Ovary (tissue), 3 donors: Measurements from ENCODE around the gene HDGFL2.
"Not testable (repeated sequence)": the region's sequence is repeated elsewhere in the genome, so short reads cannot be mapped to it uniquely, and the experiment has no call there.

ENCODE experiments used
- EP300 ChIP-seq: sonication (generic); formaldehyde crosslinking; IDR thresholded peaks from one replicate; pipeline ENCODE4 v1.6.1; 2017; ENCODE audit warnings: antibody characterized with exemption
- POLR2A ChIP-seq: fragments of 450-650 bp; IDR thresholded peaks from one replicate; pipeline ENCODE4 v1.6.1; 2017; ENCODE audit warnings: antibody characterized with exemption, mild to moderate bottlenecking, moderate library complexity
- TF ChIP-seq, protein P1 (sequence below), 3 donors: fragments of 450-650 bp in 2 of 3; fragments of 200-600 bp in 1 of 3; IDR thresholded peaks; one replicate each; pipeline versions ENCODE4 v1.5.1 to v1.8.0; 2016 to 2022; ENCODE audit warnings: antibody characterized with exemption in 3 of 3, mild to moderate bottlenecking in 1 of 3
- donor health status: DM: no; HTN: no; CAD: no.

DNA sequence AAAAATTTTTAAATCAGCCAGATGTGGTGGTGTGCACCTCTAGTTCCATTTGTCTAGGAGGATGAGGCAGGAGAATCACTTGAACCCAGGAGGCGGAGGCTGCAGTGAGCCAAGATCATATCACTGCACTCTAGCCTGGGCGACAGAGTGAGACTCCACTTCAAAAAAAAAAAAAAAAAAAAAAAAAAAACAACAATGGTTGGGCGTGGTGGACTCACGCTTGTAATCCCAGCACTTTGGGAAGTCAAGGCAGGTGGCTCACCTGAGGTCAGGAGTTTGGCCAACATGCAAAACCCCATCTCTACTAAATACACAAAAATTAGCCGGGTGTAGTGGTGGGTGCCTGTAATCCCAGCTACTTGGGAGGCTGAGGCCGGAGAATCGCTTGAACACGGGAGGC is 55.3 kb downstream of the HDGFL2 start:
- TF ChIP-seq, protein P1, sequence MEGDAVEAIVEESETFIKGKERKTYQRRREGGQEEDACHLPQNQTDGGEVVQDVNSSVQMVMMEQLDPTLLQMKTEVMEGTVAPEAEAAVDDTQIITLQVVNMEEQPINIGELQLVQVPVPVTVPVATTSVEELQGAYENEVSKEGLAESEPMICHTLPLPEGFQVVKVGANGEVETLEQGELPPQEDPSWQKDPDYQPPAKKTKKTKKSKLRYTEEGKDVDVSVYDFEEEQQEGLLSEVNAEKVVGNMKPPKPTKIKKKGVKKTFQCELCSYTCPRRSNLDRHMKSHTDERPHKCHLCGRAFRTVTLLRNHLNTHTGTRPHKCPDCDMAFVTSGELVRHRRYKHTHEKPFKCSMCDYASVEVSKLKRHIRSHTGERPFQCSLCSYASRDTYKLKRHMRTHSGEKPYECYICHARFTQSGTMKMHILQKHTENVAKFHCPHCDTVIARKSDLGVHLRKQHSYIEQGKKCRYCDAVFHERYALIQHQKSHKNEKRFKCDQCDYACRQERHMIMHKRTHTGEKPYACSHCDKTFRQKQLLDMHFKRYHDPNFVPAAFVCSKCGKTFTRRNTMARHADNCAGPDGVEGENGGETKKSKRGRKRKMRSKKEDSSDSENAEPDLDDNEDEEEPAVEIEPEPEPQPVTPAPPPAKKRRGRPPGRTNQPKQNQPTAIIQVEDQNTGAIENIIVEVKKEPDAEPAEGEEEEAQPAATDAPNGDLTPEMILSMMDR (IDR thresholded peaks at IDR 0.05): not testable (repeated sequence)
- not testable (repeated sequence) for TF ChIP-seq POLR2A, EP300
